ENCODE results near the gene ZDHHC20. TPM values are rescaled to one million over a fixed set of nuclear protein-coding genes. Genes with fewer than 3 reads are reported as not detected.

ZDHHC20 gene
- total and polyA plus RNA-seq, 12 donors = 6.3 to 28.5 (median 13.9) TPM

- ATAC-seq = no peak
- no peaks in the 10 kb centered on the region for H3K27me3 ChIP-seq
- no peak for DNase-seq
- H3K4me1 ChIP-seq = peaks cover 0 to 63% (median 20%) of the 10 kb centered on the region in 9 donors
- WGBS, 2 donors = 93 to 96% methylated on average over 6 of the region's 6 CpGs
- peaks cover 0 to 24% (median 16%) of the 10 kb centered on the region in 11 donors for H3K9me3 ChIP-seq
- H3K36me3 ChIP-seq = no peaks in the 10 kb centered on the region
- peak overlapping the region in 9 of 10 donors; percentile 46 to 87 (median 76) for H3K27ac ChIP-seq
- intact Hi-C loops (cut with DNase I) = no loop called here
- no peak overlapping the region for H3K4me3 ChIP-seq
- TF ChIP-seq CTCF (IDR thresholded peaks at IDR 0.05) = no peak
Observed at GRCh38 chr13:21436582-21436981, 22.5 kb downstream of the ZDHHC20 start.

GRCh38 chr13:21435687-21436151 is 23.4 kb downstream of the ZDHHC20 start:
- H3K9me3 ChIP-seq = peaks cover 0 to 24% (median 16%) of the 10 kb centered on the region in 11 donors
- peaks cover 0 to 57% (median 20%) of the 10 kb centered on the region in 9 donors for H3K4me1 ChIP-seq
- intact Hi-C loops (cut with DNase I) = loop anchor here in 2 of 10 donors (2.0 kb wide), 1 partner anchor 23 kb away; the partner anchor contains the start of gene ZDHHC20 (in 2 of the 2)
- no peaks in the 10 kb centered on the region for H3K36me3 ChIP-seq
- no peak for TF ChIP-seq CTCF (IDR thresholded peaks at IDR 0.05)
- ATAC-seq (peak; percentile 84 to 100 (median 99)), DNase-seq (peak; percentile 45 to 70)
- peak overlapping the region; percentile 42 to 87 (median 75) for H3K27ac ChIP-seq
- H3K27me3 ChIP-seq = no peaks in the 10 kb centered on the region
- peak overlapping the region in 3 of 10 donors; percentile 4 to 30 (median 18) for H3K4me3 ChIP-seq
- 26 to 38% methylated on average over 2 of the region's 2 CpGs for WGBS, 2 donors

GRCh38 chr13:21435231-21435630 is 23.9 kb downstream of the ZDHHC20 start:
- peak overlapping the region in 3 of 10 donors; percentile 4 to 30 (median 18) for H3K4me3 ChIP-seq
- intact Hi-C loops (cut with DNase I) = loop anchor here in 2 of 10 donors (2.0 kb wide), 1 partner anchor 24 kb away; the partner anchor contains the start of gene ZDHHC20 (in 2 of the 2)
- H3K27ac ChIP-seq = peak overlapping the region; percentile 42 to 87 (median 75)
- ATAC-seq (peak in 4 of 8 donors; percentile 36 to 73 (median 44)), DNase-seq (no peak)
- H3K9me3 ChIP-seq = peaks cover 0 to 26% (median 16%) of the 10 kb centered on the region in 11 donors
- TF ChIP-seq CTCF (IDR thresholded peaks at IDR 0.05) = no peak
- no peaks in the 10 kb centered on the region for H3K36me3 ChIP-seq
- H3K4me1 ChIP-seq = peaks cover 0 to 54% (median 20%) of the 10 kb centered on the region in 9 donors
- WGBS, 2 donors = 68 to 80% methylated on average over 2 of the region's 2 CpGs
- no peaks in the 10 kb centered on the region for H3K27me3 ChIP-seq

- no peaks in the 10 kb centered on the region for H3K27me3 ChIP-seq
- H3K27ac ChIP-seq = peak overlapping the region in 8 of 10 donors; percentile 56 to 87 (median 76)
- no peak for DNase-seq
- peaks cover 0 to 53% (median 20%) of the 10 kb centered on the region in 9 donors for H3K4me1 ChIP-seq
- 88 to 91% methylated on average over 3 of the region's 3 CpGs for WGBS, 2 donors
- no peak for TF ChIP-seq CTCF (IDR thresholded peaks at IDR 0.05)
- no peak overlapping the region for H3K4me3 ChIP-seq
- intact Hi-C loops (cut with DNase I) = loop anchor here in 2 of 10 donors (2.0 kb wide), 1 partner anchor 24 kb away; the partner anchor contains the start of gene ZDHHC20 (in 2 of the 2)
- H3K9me3 ChIP-seq = peaks cover 0 to 33% (median 20%) of the 10 kb centered on the region in 11 donors
- no peaks in the 10 kb centered on the region for H3K36me3 ChIP-seq
- no peak for ATAC-seq
Observed at GRCh38 chr13:21434588-21434987, 24.5 kb downstream of the ZDHHC20 start.
